Uterus (tissue), 2 donors: ENCODE measurements around the gene CLIC3.

Source experiments
- POLR2A ChIP-seq, 2 donors: fragments of 450-650 bp; IDR thresholded peaks; one replicate each; pipeline ENCODE4 v1.6.1; 2016; ENCODE audit warnings: antibody characterized with exemption in 2 of 2, mild to moderate bottlenecking in 1 of 2, moderate library complexity in 1 of 2
- TF ChIP-seq, protein P1 (sequence below), 4 experiments: fragments of 200-600 bp in 2 of 4; fragments of 450-650 bp in 2 of 4; sonication (generic) in 2 of 4; IDR thresholded peaks; one replicate each; pipeline ENCODE4 v1.5.1; 2016 to 2019; ENCODE audit warnings: antibody characterized with exemption in 4 of 4, mild to moderate bottlenecking in 2 of 4, moderate library complexity in 1 of 4

DNA sequence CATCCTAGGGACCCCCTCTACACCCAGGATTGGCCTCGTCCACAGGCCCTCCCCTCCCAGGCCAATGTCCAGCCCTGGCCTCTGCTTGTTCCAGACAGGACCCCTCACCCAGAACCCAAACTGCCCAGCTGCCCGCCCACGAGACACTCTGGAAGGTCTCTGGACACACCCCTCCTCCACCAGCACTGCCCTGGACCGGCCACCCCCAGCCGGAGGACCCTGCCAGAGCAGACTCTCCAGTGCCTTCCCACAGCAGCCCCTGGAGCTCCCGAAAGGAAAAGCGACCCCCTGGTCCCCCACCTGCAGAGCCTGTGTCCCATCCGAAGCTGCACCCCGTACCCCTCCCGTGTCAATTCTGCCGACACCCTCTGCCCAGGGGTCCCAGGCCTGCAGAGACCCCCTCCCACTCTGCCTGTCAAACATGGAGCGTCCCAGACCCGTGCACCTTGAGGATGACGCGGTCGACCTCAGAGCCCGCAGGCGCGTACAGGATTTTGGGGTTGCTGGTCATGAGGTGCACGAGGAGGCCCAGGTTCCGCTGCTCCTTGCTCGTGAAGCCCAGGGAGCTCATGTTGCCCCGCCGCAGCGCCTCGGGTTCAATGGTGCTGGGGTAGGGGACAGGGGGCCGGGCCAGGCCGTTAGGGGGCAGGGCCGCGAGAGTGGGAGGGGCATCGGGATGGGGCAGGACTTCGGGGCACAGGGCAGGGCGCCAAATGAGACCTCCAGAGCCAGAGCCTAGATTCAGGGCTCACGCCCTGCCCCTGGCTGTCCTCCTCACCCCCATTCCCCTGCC, 23.7 kb upstream of the CLIC3 start:
- TF ChIP-seq, protein P1, sequence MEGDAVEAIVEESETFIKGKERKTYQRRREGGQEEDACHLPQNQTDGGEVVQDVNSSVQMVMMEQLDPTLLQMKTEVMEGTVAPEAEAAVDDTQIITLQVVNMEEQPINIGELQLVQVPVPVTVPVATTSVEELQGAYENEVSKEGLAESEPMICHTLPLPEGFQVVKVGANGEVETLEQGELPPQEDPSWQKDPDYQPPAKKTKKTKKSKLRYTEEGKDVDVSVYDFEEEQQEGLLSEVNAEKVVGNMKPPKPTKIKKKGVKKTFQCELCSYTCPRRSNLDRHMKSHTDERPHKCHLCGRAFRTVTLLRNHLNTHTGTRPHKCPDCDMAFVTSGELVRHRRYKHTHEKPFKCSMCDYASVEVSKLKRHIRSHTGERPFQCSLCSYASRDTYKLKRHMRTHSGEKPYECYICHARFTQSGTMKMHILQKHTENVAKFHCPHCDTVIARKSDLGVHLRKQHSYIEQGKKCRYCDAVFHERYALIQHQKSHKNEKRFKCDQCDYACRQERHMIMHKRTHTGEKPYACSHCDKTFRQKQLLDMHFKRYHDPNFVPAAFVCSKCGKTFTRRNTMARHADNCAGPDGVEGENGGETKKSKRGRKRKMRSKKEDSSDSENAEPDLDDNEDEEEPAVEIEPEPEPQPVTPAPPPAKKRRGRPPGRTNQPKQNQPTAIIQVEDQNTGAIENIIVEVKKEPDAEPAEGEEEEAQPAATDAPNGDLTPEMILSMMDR (IDR thresholded peaks at IDR 0.05): no peak
- no peak for TF ChIP-seq POLR2A (IDR thresholded peaks at IDR 0.05)
